H1 (cell line): ENCODE measurements around the gene TMBIM4. TPM values are rescaled to one million over a fixed set of nuclear protein-coding genes. Genes with fewer than 3 reads are reported as not detected.
A peak's percentile ranks its signal among the peaks of the same experiment; 100 is the strongest.

Experiments used
- CTCF ChIA-PET: fragments of 300-600 bp; sonication (Branson Sonifier 250); formaldehyde crosslinking; loops from one replicate; lab custom pipeline; 2021; ENCODE audit not compliant: partially characterized antibody; lab: Charles Lee
- POLR2A ChIA-PET: fragments of 300-600 bp; sonication (Branson Sonifier 250); formaldehyde crosslinking; loops from one replicate; lab custom pipeline; 2021; ENCODE audit warnings: inconsistent platforms; ENCODE audit not compliant: partially characterized antibody; lab: Charles Lee
- DNase-seq, 2 experiments: peaks; one replicate each; pipeline versions ENCODE4 v3.0.0 to v3.0.0-alpha.2; 2010 to 2022; ENCODE audit warnings: low spot score in 2 of 2, low read depth in 1 of 2, mixed read lengths in 1 of 2
- FAIRE-seq: peaks from 2 replicates; lab custom pipeline; 2011; peaks lifted over from hg19 to GRCh38; lab: Jason Lieb, UNC
- H2AFZ ChIP-seq: 2 replicates; pipeline ENCODE4 v1.8.1; 2012; ENCODE audit warnings: low read length, inconsistent platforms
- H2AK5ac ChIP-seq: 2 replicates; pipeline ENCODE4 v1.6.1; 2013; ENCODE audit warnings: low read depth, low read length
- H2BK120ac ChIP-seq: replicated peaks from 2 replicates; pipeline ENCODE3; 2013; ENCODE audit warnings: low read depth, low read length, inconsistent platforms
- H2BK12ac ChIP-seq: 2 replicates; pipeline ENCODE4 v1.6.1; 2013; ENCODE audit warnings: low read depth, low read length
- H2BK15ac ChIP-seq: 2 replicates; pipeline ENCODE4 v1.6.1; 2013; ENCODE audit warnings: low read length
- H2BK20ac ChIP-seq: 2 replicates; pipeline ENCODE4 v1.6.1; 2013; ENCODE audit warnings: low read length
- H2BK5ac ChIP-seq: 2 replicates; pipeline ENCODE4 v1.6.1; 2013; ENCODE audit warnings: low read depth, low read length
- H3K14ac ChIP-seq: 2 replicates; pipeline ENCODE4 v1.6.1; 2013; ENCODE audit warnings: inconsistent platforms; ENCODE audit not compliant: insufficient read length
- H3K18ac ChIP-seq: 2 replicates; pipeline ENCODE4 v1.6.1; 2013; ENCODE audit warnings: low read length; ENCODE audit errors: extremely low read depth
- H3K23ac ChIP-seq: 2 replicates; pipeline ENCODE4 v1.6.1; 2013; ENCODE audit warnings: inconsistent platforms; ENCODE audit not compliant: insufficient read length
- H3K23me2 ChIP-seq: 2 replicates; pipeline ENCODE4 v1.6.1; 2013; ENCODE audit warnings: low read depth, low read length
- H3K27ac ChIP-seq: 2 replicates; pipeline ENCODE4 v1.6.1; 2011; ENCODE audit warnings: low read depth, low read length, inconsistent platforms
- H3K27me3 ChIP-seq, 4 experiments: replicated peaks in 1 of 4; 1 replicate in 1 of 4; 2 replicates in 3 of 4; pipeline versions ENCODE4 v1.6.1 to v1.8.1; 2011 to 2013; ENCODE audit warnings: low read length in 3 of 4, mild to moderate bottlenecking in 3 of 4, inconsistent platforms in 2 of 4, mixed read lengths in 2 of 4, moderate library complexity in 1 of 4; ENCODE audit not compliant: control insufficient read depth in 3 of 4, insufficient read depth in 3 of 4; ENCODE audit errors: extremely low read depth in 1 of 4
- H3K36me3 ChIP-seq, 4 experiments: 2 replicates each; pipeline versions ENCODE4 v1.6.1 to v1.8.1; 2011 to 2013; ENCODE audit warnings: mild to moderate bottlenecking in 4 of 4, low read length in 3 of 4, moderate library complexity in 2 of 4, control low read depth in 1 of 4, inconsistent platforms in 1 of 4; ENCODE audit not compliant: insufficient read depth in 4 of 4, control insufficient read depth in 2 of 4
- H3K4ac ChIP-seq: replicated peaks from 2 replicates; pipeline ENCODE3; 2013; ENCODE audit warnings: low read length, low read depth, mixed read lengths, inconsistent platforms; ENCODE audit not compliant: insufficient read length
- H3K4me1 ChIP-seq, 4 experiments: replicated peaks in 1 of 4; 1 replicate in 1 of 4; 2 replicates in 3 of 4; pipeline versions ENCODE4 v1.6.1 to v1.8.1; 2011 to 2013; ENCODE audit warnings: low read length in 3 of 4, inconsistent platforms in 2 of 4, mixed read lengths in 1 of 4; ENCODE audit not compliant: insufficient read depth in 4 of 4, control insufficient read depth in 3 of 4
- H3K4me2 ChIP-seq, 2 experiments: 2 replicates each; pipeline versions ENCODE4 v1.6.1 to v1.8.1; 2011 to 2013; ENCODE audit warnings: low read depth in 2 of 2, low read length in 2 of 2, control low read depth in 1 of 2, inconsistent platforms in 1 of 2, mild to moderate bottlenecking in 1 of 2; ENCODE audit not compliant: insufficient read depth in 1 of 2
- H3K4me3 ChIP-seq, 4 experiments: fragments of 200-600, 300-600 bp in 1 of 4; sonication (generic), shearing (Covaris generic), sonication (Bioruptor Twin) in 1 of 4; 2 replicates each; pipeline versions ENCODE4 v1.5.1 to v1.8.1; 2011 to 2016; ENCODE audit warnings: low read length in 4 of 4, low read depth in 3 of 4, control low read depth in 2 of 4, inconsistent platforms in 2 of 4, mild to moderate bottlenecking in 2 of 4, mixed read lengths in 1 of 4, moderate library complexity in 1 of 4; ENCODE audit not compliant: insufficient read depth in 2 of 4; ENCODE audit errors: extremely low read depth in 1 of 4
- H3K56ac ChIP-seq: replicated peaks from 2 replicates; pipeline ENCODE3; 2013; ENCODE audit warnings: low read depth, mild to moderate bottlenecking, mixed read lengths, low read length, inconsistent platforms; ENCODE audit not compliant: insufficient read length
- H3K79me1 ChIP-seq: 2 replicates; pipeline ENCODE4 v1.6.1; 2013; ENCODE audit warnings: low read depth, low read length, control low read depth
- H3K79me2 ChIP-seq, 2 experiments: 2 replicates each; pipeline versions ENCODE4 v1.6.1 to v1.8.1; 2012 to 2013; ENCODE audit warnings: low read length in 2 of 2, mild to moderate bottlenecking in 2 of 2, inconsistent platforms in 1 of 2; ENCODE audit not compliant: insufficient read depth in 2 of 2, control insufficient read depth in 1 of 2
- H3K9ac ChIP-seq, 4 experiments: replicated peaks in 1 of 4; 1 replicate in 1 of 4; 2 replicates in 3 of 4; pipeline versions ENCODE4 v1.6.1 to v1.8.1; 2011 to 2013; ENCODE audit warnings: low read depth in 3 of 4, low read length in 3 of 4, control low read depth in 2 of 4, mild to moderate bottlenecking in 2 of 4, moderate library complexity in 2 of 4, inconsistent platforms in 1 of 4; ENCODE audit errors: extremely low read depth in 1 of 4
- H3K9me3 ChIP-seq, 2 experiments: 2 replicates each; pipeline versions ENCODE4 v1.6.1 to v1.8.1; 2012 to 2013; ENCODE audit warnings: mild to moderate bottlenecking in 2 of 2, moderate library complexity in 2 of 2, control low read depth in 1 of 2, inconsistent platforms in 1 of 2, low read depth in 1 of 2, low read length in 1 of 2, mixed read lengths in 1 of 2; ENCODE audit not compliant: insufficient read depth in 2 of 2
- H4K20me1 ChIP-seq, 2 experiments: replicated peaks in 1 of 2; 2 replicates each; pipeline versions ENCODE3 to v1.8.1; 2011 to 2013; ENCODE audit warnings: inconsistent platforms in 2 of 2, low read length in 2 of 2, mild to moderate bottlenecking in 1 of 2; ENCODE audit not compliant: insufficient read depth in 2 of 2, control insufficient read depth in 1 of 2
- H4K5ac ChIP-seq: 2 replicates; pipeline ENCODE4 v1.6.1; 2013; ENCODE audit warnings: low read length, low read depth, mixed read lengths, inconsistent platforms; ENCODE audit not compliant: insufficient read length
- H4K8ac ChIP-seq: 2 replicates; pipeline ENCODE4 v1.8.0; 2013; ENCODE audit warnings: mild to moderate bottlenecking, moderate library complexity, low read length, inconsistent platforms; ENCODE audit not compliant: insufficient read depth; ENCODE audit errors: extremely low read depth
- H4K91ac ChIP-seq: replicated peaks from 2 replicates; pipeline ENCODE3; 2013; ENCODE audit warnings: low read length, mixed read lengths, inconsistent platforms; ENCODE audit not compliant: insufficient read length
- JUN ChIP-seq: IDR thresholded peaks from 2 replicates; pipeline ENCODE4 v1.6.1; 2011; ENCODE audit warnings: low read depth, mild to moderate bottlenecking, improper control_type of control experiment, low read length
- MAX ChIP-seq: IDR thresholded peaks from 2 replicates; pipeline ENCODE4 v1.6.1; 2012; ENCODE audit warnings: inconsistent platforms
- ZNF274 ChIP-seq: IDR thresholded peaks from 2 replicates; pipeline ENCODE4 v1.7.0; 2012; ENCODE audit warnings: low read length, borderline replicate concordance; ENCODE audit errors: extremely low read depth
- polyA plus RNA-seq, 7 experiments: library from polyadenylated mRNA; depleted of rRNA in 3 of 7; stranded (reverse) in 5 of 7; unstranded in 2 of 7; fragments of >200 nt in 5 of 7; fragments of 200-250 nt in 2 of 7; gene quantifications; 1 replicate in 5 of 7; 2 replicates in 1 of 7; 4 replicates in 1 of 7; pipeline versions ENCODE4 v1.2.1 to v1.2.3, GENCODE V29; 2011 to 2013; ENCODE audit warnings: missing spikeins in 2 of 7, mixed read lengths in 2 of 7
- total RNA-seq: library from RNA; stranded (reverse); fragmentation: NEBNext Ultra II Directional; extraction: Animal tissue kit (Norgen Biotek cat#: 25700); gene quantifications from 2 replicates; pipeline ENCODE4 v1.2.1, GENCODE V29; 2021

The TMBIM4 gene
- total and polyA plus RNA-seq, 2 of the 8 experiments (the other 6 are each of a cell fraction or from before 2014, with no cell fraction given): 12.8 to 46.6 TPM

GRCh38 chr12:66132408-66132807 lies 37.4 kb downstream of the TMBIM4 start:
- Histone ChIP-seq H3K23ac (no peak overlapping the region), H3K79me2 (peaks cover 5 to 33% of the 10 kb centered on the region in 2 experiments), H3K9me3 (no peaks in the 10 kb centered on the region; a peak in 1 of 4 replicates), H3K36me3 (peaks cover 0 to 22% (median 3%) of the 10 kb centered on the region in 4 experiments; a peak in 2 of 8 replicates), H2BK20ac (no peak overlapping the region), H2BK15ac (no peak overlapping the region), H4K5ac (no peak overlapping the region), H3K79me1 (peaks cover 6% of the 10 kb centered on the region), H3K4me1 (0 out of 7 replicates have a peak, but pooled peaks cover 0 to 3% (median 0%) of the 10 kb centered on the region in 4 experiments), H3K23me2 (peaks cover 14% of the 10 kb centered on the region), H2BK12ac (no peak overlapping the region), H3K56ac (no peak overlapping the region), H4K91ac (no peak overlapping the region), H2AK5ac (no peak overlapping the region), H3K18ac (no peak overlapping the region), H4K8ac (no peak overlapping the region), H2BK120ac (no peak overlapping the region), H2AFZ (no peak overlapping the region), H3K27me3 (no peaks in the 10 kb centered on the region), H3K4ac (no peak overlapping the region), H3K9ac (no peak overlapping the region), H3K27ac (no peak overlapping the region), H3K4me3 (no peak overlapping the region), H4K20me1 (no peaks in the 10 kb centered on the region), H2BK5ac (no peak overlapping the region), H3K14ac (no peak overlapping the region), H3K4me2 (no peak overlapping the region)
- DNase-seq (peak in 1 of 2 experiments; percentile 56), FAIRE-seq (no peak)
- peak; percentile 42; the same call in 1 of the 2 replicates for TF ChIP-seq JUN
- no peak for TF ChIP-seq MAX
- no peak for TF ChIP-seq ZNF274
- POLR2A ChIA-PET: interaction anchor here (1.0 to 1.2 kb wide), 3 partner anchors 13 to 302 kb away, joined by 3 read pairs; partner anchors contain the start of gene TMBIM4
- CTCF ChIA-PET: interaction anchor here (0.6 to 1.7 kb wide), 7 partner anchors 13 to 764 kb away, joined by 3 to 7 read pairs (median 3); partner anchors contain the start of gene HELB
